K562 (cell line): ENCODE data around the gene UROD. TPM values are rescaled to one million over a fixed set of nuclear protein-coding genes. Genes with fewer than 3 reads are reported as not detected.

ENCODE experiments used
- FOXJ2 ChIP-seq: fragments of 200-800 bp; sonication (Bioruptor generic); IDR thresholded peaks from 2 replicates; pipeline ENCODE4 v1.6.1; 2016; ENCODE audit warnings: missing genetic modification characterization, missing compliant biosample characterization
- MAZ ChIP-seq, 2 experiments: fragments of 450-650 bp in 1 of 2; sonication (generic) in 1 of 2; formaldehyde crosslinking; IDR thresholded peaks in 1 of 2; conservative IDR thresholded peaks in 1 of 2; 2 replicates each; pipeline versions ENCODE4 v1.4.0 to v1.5.0; 2020; ENCODE audit warnings: mild to moderate bottlenecking in 1 of 2, missing genetic modification reagents in 1 of 2
- MECOM ChIP-seq: fragments of 250-450 bp; sonication (Bioruptor Pico); IDR thresholded peaks from 2 replicates; pipeline ENCODE4 v1.8.0; 2022; ENCODE audit warnings: inconsistent platforms
- MTA2 ChIP-seq: fragments of 450-650 bp; IDR thresholded peaks from 2 replicates; pipeline ENCODE4 v1.6.1; 2016; ENCODE audit warnings: low read depth
- NEUROD1 ChIP-seq: fragments of 150-350 bp; IDR thresholded peaks from 2 replicates; pipeline ENCODE4 v1.6.1; 2014; ENCODE audit warnings: borderline replicate concordance, low read length, low read depth; ENCODE audit not compliant: partially characterized antibody
- NONO ChIP-seq, 2 experiments: fragments of 200-400 bp in 1 of 2; fragments of 450-650 bp in 1 of 2; formaldehyde crosslinking in 1 of 2; IDR thresholded peaks; 2 replicates each; pipeline ENCODE4 v1.6.1; 2017; ENCODE audit warnings: low read depth in 2 of 2, mild to moderate bottlenecking in 2 of 2, moderate library complexity in 2 of 2, low read length in 1 of 2
- PHF8 ChIP-seq: fragments of 200-600 bp; sonication (generic); IDR thresholded peaks from 2 replicates; pipeline ENCODE4 v1.6.1; 2012; ENCODE audit warnings: mixed run types, mild to moderate bottlenecking, inconsistent platforms, low read length, moderate library complexity, borderline replicate concordance
- POLR3G ChIP-seq: IDR thresholded peaks from 2 replicates; pipeline ENCODE4 v1.6.1; 2011; ENCODE audit not compliant: insufficient read length, insufficient replicate concordance; ENCODE audit errors: extremely low read depth
- TRIM28 ChIP-seq: fragments of 450-650 bp; IDR thresholded peaks from 2 replicates; pipeline ENCODE4 v1.6.1; 2017
- ZBTB1 ChIP-seq: sonication (generic); formaldehyde crosslinking; IDR thresholded peaks from 2 replicates; pipeline ENCODE4 v1.8.1; 2023; ENCODE audit warnings: missing genetic modification reagents, low read depth, mild to moderate bottlenecking, borderline replicate concordance
- ZNF696 ChIP-seq: fragments of 250-450 bp; sonication (Bioruptor Pico); conservative IDR thresholded peaks from 2 replicates; pipeline ENCODE4 v1.4.0; 2020; ENCODE audit warnings: mild to moderate bottlenecking, moderate library complexity
- polyA plus RNA-seq, 8 experiments: library from polyadenylated mRNA; depleted of rRNA in 4 of 8; stranded (reverse) in 5 of 8; unstranded in 3 of 8; fragments of >200 nt; fragmentation: Nextera tagmentation in 2 of 8; fragmentation: Illumina TruSeq in 1 of 8; extraction: Ambion mirVana in 2 of 8; extraction: Trizol in 1 of 8; gene quantifications; 2 replicates each; pipeline versions ENCODE4 v1.2.1 to v1.2.3, GENCODE V29; 2011 to 2014; ENCODE audit warnings: inconsistent platforms in 1 of 8, missing spikeins in 1 of 8
- total RNA-seq, 7 experiments: library from RNA; depleted of rRNA in 6 of 7; stranded (reverse); fragments of >200 nt in 6 of 7; fragmentation: Illumina TruSeq in 2 of 7; extraction: Trizol in 2 of 7; gene quantifications; 2 replicates each; pipeline versions ENCODE4 v1.2.1 to v1.2.3, GENCODE V29; 2011 to 2021; ENCODE audit warnings: low replicate concordance in 1 of 7
- TF ChIP-seq, protein P1 (sequence below): fragments of 450-650 bp; IDR thresholded peaks from 2 replicates; pipeline ENCODE4 v1.6.1; 2014; ENCODE audit warnings: low read depth, mild to moderate bottlenecking, moderate library complexity, borderline replicate concordance
- TF ChIP-seq, protein P2 (sequence below): fragments of 200-800 bp; sonication (Bioruptor generic); IDR thresholded peaks from 2 replicates; pipeline ENCODE4 v1.6.1; 2017; ENCODE audit warnings: missing genetic modification characterization, missing compliant biosample characterization
- TF ChIP-seq, protein P3 (sequence below): sonication (generic); formaldehyde crosslinking; IDR thresholded peaks from 2 replicates; pipeline ENCODE4 v1.4.0; 2020; ENCODE audit warnings: mild to moderate bottlenecking, missing genetic modification reagents
- TF ChIP-seq, protein P4 (sequence below): sonication (generic); formaldehyde crosslinking; IDR thresholded peaks from 2 replicates; pipeline ENCODE4 v1.8.1; 2023; ENCODE audit warnings: mild to moderate bottlenecking, missing genetic modification reagents
- TF ChIP-seq, protein P5 (sequence below), 2 experiments: fragments of 450-650 bp; conservative IDR thresholded peaks; 2 replicates each; pipeline ENCODE4 v1.6.1; 2017; ENCODE audit warnings: mild to moderate bottlenecking in 2 of 2, moderate library complexity in 2 of 2

The UROD gene
- total and polyA plus RNA-seq, 9 of the 15 experiments (the other 6 are each of a cell fraction or from before 2014, with no cell fraction given) = 533 to 2,933 (median 1,100) TPM

- TF ChIP-seq, protein P1, sequence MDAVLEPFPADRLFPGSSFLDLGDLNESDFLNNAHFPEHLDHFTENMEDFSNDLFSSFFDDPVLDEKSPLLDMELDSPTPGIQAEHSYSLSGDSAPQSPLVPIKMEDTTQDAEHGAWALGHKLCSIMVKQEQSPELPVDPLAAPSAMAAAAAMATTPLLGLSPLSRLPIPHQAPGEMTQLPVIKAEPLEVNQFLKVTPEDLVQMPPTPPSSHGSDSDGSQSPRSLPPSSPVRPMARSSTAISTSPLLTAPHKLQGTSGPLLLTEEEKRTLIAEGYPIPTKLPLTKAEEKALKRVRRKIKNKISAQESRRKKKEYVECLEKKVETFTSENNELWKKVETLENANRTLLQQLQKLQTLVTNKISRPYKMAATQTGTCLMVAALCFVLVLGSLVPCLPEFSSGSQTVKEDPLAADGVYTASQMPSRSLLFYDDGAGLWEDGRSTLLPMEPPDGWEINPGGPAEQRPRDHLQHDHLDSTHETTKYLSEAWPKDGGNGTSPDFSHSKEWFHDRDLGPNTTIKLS = no peak; the same call in 1 of the 2 replicates
- peak in 1 of 2 experiments; percentile 50; a peak in 1 of 4 replicates for TF ChIP-seq NONO (IDR thresholded peaks at IDR 0.05; ENCODE audit: low read depth in 2 of 2, low read length in 1 of 2)
- 0 out of 2 replicates have a peak, but pooled peaks have one; percentile 33 for TF ChIP-seq TRIM28
- peak; percentile 88 for TF ChIP-seq NEUROD1
- TF ChIP-seq, protein P2, sequence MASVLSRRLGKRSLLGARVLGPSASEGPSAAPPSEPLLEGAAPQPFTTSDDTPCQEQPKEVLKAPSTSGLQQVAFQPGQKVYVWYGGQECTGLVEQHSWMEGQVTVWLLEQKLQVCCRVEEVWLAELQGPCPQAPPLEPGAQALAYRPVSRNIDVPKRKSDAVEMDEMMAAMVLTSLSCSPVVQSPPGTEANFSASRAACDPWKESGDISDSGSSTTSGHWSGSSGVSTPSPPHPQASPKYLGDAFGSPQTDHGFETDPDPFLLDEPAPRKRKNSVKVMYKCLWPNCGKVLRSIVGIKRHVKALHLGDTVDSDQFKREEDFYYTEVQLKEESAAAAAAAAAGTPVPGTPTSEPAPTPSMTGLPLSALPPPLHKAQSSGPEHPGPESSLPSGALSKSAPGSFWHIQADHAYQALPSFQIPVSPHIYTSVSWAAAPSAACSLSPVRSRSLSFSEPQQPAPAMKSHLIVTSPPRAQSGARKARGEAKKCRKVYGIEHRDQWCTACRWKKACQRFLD = peak; percentile 53; the same call in 1 of the 2 replicates
- TF ChIP-seq MTA2 = peak; percentile 29; the same call in 1 of the 2 replicates
- TF ChIP-seq, protein P3, sequence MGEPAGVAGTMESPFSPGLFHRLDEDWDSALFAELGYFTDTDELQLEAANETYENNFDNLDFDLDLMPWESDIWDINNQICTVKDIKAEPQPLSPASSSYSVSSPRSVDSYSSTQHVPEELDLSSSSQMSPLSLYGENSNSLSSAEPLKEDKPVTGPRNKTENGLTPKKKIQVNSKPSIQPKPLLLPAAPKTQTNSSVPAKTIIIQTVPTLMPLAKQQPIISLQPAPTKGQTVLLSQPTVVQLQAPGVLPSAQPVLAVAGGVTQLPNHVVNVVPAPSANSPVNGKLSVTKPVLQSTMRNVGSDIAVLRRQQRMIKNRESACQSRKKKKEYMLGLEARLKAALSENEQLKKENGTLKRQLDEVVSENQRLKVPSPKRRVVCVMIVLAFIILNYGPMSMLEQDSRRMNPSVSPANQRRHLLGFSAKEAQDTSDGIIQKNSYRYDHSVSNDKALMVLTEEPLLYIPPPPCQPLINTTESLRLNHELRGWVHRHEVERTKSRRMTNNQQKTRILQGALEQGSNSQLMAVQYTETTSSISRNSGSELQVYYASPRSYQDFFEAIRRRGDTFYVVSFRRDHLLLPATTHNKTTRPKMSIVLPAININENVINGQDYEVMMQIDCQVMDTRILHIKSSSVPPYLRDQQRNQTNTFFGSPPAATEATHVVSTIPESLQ (CRISPR knock-in tag) = 0 out of 2 replicates have a peak, but pooled peaks have one; percentile 32
- no peak for TF ChIP-seq ZNF696 (CRISPR knock-in tag)
- peak; percentile 82; the same call in 1 of the 2 replicates for TF ChIP-seq ZBTB1 (CRISPR knock-in tag)
- TF ChIP-seq PHF8 = peak; percentile 90; the same call in 1 of the 2 replicates
- TF ChIP-seq, protein P4, sequence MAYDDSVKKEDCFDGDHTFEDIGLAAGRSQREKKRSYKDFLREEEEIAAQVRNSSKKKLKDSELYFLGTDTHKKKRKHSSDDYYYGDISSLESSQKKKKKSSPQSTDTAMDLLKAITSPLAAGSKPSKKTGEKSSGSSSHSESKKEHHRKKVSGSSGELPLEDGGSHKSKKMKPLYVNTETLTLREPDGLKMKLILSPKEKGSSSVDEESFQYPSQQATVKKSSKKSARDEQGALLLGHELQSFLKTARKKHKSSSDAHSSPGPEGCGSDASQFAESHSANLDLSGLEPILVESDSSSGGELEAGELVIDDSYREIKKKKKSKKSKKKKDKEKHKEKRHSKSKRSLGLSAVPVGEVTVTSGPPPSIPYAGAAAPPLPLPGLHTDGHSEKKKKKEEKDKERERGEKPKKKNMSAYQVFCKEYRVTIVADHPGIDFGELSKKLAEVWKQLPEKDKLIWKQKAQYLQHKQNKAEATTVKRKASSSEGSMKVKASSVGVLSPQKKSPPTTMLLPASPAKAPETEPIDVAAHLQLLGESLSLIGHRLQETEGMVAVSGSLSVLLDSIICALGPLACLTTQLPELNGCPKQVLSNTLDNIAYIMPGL (CRISPR knock-in tag) = no peak
- peak in 1 of 2 experiments; percentile 72; a peak in 1 of 4 replicates for TF ChIP-seq MAZ (CRISPR knock-in tag; conservative IDR thresholded peaks at IDR 0.05 in 1 of 2, IDR thresholded peaks at IDR 0.05 in 1 of 2)
- TF ChIP-seq FOXJ2 (tag) = peak; percentile 91
- TF ChIP-seq POLR3G = no peak
- TF ChIP-seq, protein P5, sequence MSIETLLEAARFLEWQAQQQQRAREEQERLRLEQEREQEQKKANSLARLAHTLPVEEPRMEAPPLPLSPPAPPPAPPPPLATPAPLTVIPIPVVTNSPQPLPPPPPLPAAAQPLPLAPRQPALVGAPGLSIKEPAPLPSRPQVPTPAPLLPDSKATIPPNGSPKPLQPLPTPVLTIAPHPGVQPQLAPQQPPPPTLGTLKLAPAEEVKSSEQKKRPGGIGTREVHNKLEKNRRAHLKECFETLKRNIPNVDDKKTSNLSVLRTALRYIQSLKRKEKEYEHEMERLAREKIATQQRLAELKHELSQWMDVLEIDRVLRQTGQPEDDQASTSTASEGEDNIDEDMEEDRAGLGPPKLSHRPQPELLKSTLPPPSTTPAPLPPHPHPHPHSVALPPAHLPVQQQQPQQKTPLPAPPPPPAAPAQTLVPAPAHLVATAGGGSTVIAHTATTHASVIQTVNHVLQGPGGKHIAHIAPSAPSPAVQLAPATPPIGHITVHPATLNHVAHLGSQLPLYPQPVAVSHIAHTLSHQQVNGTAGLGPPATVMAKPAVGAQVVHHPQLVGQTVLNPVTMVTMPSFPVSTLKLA (conservative IDR thresholded peaks at IDR 0.05) = peak in 1 of 2 experiments; percentile 88; a peak in 2 of 4 replicates
- TF ChIP-seq MECOM = no peak
Measured at GRCh38 chr1:45010855-45011811, 921 bp upstream of the UROD start, which contains the start of gene HECTD3 (continued).
